Transverse colon (tissue), 4 donors: ENCODE results near the gene PTPRN2.

Experiments
- CTCF ChIP-seq, 5 experiments: fragments of 200-600 bp in 3 of 5; fragments of 450-650 bp in 2 of 5; sonication (generic) in 3 of 5; IDR thresholded peaks; 1 replicate in 2 of 5; 2 replicates in 3 of 5; pipeline ENCODE4 v1.5.1; 2016 to 2017; ENCODE audit warnings: antibody characterized with exemption in 5 of 5, inconsistent platforms in 3 of 5, mild to moderate bottlenecking in 2 of 5, moderate library complexity in 1 of 5
- EP300 ChIP-seq: sonication (generic); formaldehyde crosslinking; IDR thresholded peaks from one replicate; pipeline ENCODE4 v1.6.1; 2017; ENCODE audit warnings: antibody characterized with exemption, low read depth
- POLR2A ChIP-seq: fragments of 450-650 bp; IDR thresholded peaks from one replicate; pipeline ENCODE4 v1.6.1; 2016; ENCODE audit warnings: antibody characterized with exemption, mild to moderate bottlenecking, moderate library complexity
- POLR2AphosphoS5 ChIP-seq, 3 donors: sonication (generic); formaldehyde crosslinking; IDR thresholded peaks; one replicate each; pipeline ENCODE4 v1.6.1; 2016; ENCODE audit warnings: antibody characterized with exemption in 3 of 3

GRCh38 chr7:157938211-157938610 lies 649.4 kb downstream of the PTPRN2 start:
- TF ChIP-seq CTCF (IDR thresholded peaks at IDR 0.05) = no peak
- TF ChIP-seq POLR2A = no peak
- no peak for TF ChIP-seq POLR2AphosphoS5 (IDR thresholded peaks at IDR 0.05)
- TF ChIP-seq EP300 = no peak
